ENCODE data around the gene FCAMR. TPM values are rescaled to one million over a fixed set of nuclear protein-coding genes. Genes with fewer than 3 reads are reported as not detected.

The FCAMR gene
- polyA plus RNA-seq, 3 donors: not detected

DNA sequence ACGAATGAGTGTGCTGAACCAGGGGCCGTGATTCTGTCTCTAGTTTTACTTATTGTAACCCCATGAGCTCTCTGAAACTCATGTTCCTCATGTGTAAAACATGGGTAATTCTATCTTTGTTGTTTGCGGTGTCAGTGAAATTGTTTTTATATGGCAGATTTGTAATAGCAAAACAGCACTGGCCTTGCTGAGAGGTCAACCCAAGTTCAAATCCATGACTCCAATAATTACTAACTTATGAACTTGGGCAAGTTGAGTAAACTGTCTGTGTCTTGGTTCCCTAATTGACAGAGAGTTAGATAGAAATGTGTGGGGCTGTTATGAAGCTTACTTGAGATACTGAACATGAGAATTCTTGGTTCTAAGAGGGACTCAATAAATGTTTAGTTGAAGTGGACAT lies 44.5 kb upstream of the FCAMR start:
- H3K27me3 ChIP-seq (ENCODE audit: control insufficient read depth in 2 of 2, insufficient read depth in 2 of 2, low read length in 2 of 2): no peaks in the 10 kb centered on the region
- H2AFZ ChIP-seq (ENCODE audit: insufficient read depth, low read depth, low read length, poor library complexity, severe bottlenecking): no peak overlapping the region
- H3K27me3 Mint-ChIP-seq (ENCODE audit: low read depth in 3 of 3): peaks cover 2% of the 10 kb centered on the region in 3 donors
- no peak overlapping the region for H3K4me3 Mint-ChIP-seq
- H3K9me3 ChIP-seq (replicated peaks in 1 of 2; ENCODE audit: control insufficient read depth in 1 of 2, insufficient read depth in 1 of 2, low read length in 2 of 2): no peaks in the 10 kb centered on the region
- H3K9ac ChIP-seq (ENCODE audit: insufficient read depth, low read length, poor library complexity, severe bottlenecking): no peak overlapping the region
- intact Hi-C loops (cut with micrococcal nuclease): no loop called here
- peaks cover 6 to 9% of the 10 kb centered on the region in 2 donors for H3K4me1 ChIP-seq (ENCODE audit: control insufficient read depth in 1 of 2, insufficient read depth in 2 of 2, low read length in 2 of 2)
- H4K20me1 ChIP-seq (ENCODE audit: insufficient read depth, low read length): no peaks in the 10 kb centered on the region
- no peaks in the 10 kb centered on the region for H3K36me3 ChIP-seq (replicated peaks in 1 of 2; ENCODE audit: control insufficient read depth in 1 of 2, insufficient read depth in 2 of 2, low read length in 2 of 2)
- DNase-seq: no peak
- H3K4me1 Mint-ChIP-seq: peaks cover 20% of the 10 kb centered on the region
- TF ChIP-seq, protein P1, sequence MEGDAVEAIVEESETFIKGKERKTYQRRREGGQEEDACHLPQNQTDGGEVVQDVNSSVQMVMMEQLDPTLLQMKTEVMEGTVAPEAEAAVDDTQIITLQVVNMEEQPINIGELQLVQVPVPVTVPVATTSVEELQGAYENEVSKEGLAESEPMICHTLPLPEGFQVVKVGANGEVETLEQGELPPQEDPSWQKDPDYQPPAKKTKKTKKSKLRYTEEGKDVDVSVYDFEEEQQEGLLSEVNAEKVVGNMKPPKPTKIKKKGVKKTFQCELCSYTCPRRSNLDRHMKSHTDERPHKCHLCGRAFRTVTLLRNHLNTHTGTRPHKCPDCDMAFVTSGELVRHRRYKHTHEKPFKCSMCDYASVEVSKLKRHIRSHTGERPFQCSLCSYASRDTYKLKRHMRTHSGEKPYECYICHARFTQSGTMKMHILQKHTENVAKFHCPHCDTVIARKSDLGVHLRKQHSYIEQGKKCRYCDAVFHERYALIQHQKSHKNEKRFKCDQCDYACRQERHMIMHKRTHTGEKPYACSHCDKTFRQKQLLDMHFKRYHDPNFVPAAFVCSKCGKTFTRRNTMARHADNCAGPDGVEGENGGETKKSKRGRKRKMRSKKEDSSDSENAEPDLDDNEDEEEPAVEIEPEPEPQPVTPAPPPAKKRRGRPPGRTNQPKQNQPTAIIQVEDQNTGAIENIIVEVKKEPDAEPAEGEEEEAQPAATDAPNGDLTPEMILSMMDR (IDR thresholded peaks at IDR 0.05): no peak
- peaks cover 0 to 2% (median 0%) of the 10 kb centered on the region in 7 donors for H3K9me3 Mint-ChIP-seq
- no peaks in the 10 kb centered on the region for H3K79me2 ChIP-seq (ENCODE audit: insufficient read depth, low read length)
- no peak overlapping the region for H3K27ac Mint-ChIP-seq
- H3K36me3 Mint-ChIP-seq: no peaks in the 10 kb centered on the region
- no peak overlapping the region for H3K27ac ChIP-seq (ENCODE audit: low read depth in 1 of 2, low read length in 2 of 2)
- no CpG with 5 or more reads among the region's 3 CpGs for WGBS (ENCODE audit: insufficient coverage)
- H3K4me3 ChIP-seq (replicated peaks in 1 of 3; ENCODE audit: low read depth in 2 of 3, low read length in 3 of 3): no peak overlapping the region
- no peak overlapping the region for H3K4me2 ChIP-seq (replicated peaks; ENCODE audit: extremely low read depth, low read length, poor library complexity, severe bottlenecking)

DNA sequence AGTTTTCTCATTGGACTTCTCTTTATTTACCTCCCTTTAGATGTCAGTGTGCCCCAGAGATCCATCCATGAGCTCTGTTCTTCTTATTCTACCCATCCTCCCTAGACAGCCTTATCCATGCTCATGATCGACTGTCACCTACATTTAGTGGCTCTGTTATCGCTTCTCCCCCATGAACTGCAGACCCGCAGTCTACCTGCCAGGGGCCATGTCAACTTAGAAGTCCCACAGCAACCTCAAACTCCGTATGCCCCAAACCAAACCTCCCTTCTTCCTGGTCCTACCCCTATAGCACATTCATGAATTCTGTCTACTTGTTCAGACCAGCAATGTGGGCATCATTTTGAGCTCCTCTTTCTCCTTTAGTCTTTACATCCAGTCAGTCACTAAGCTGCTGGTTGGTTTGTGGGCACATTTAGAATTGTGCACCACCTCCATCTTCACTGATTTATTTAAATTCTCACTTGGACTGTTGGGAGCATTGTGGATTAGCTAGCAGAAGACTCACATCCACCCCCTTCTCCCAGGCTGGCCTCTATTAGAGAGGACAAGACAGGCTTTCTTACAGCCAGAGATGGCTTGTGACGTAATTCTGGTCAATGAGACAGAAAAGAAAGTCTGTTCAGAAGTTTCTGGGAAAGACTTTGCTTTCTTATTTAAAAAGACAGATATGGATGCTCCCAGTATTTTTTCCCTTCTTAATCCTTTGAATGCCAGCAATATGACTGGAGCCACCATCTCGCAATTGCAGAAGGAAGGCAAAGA lies 43.2 kb upstream of the FCAMR start:
- Mint-ChIP-seq H3K4me1 (peaks cover 15% of the 10 kb centered on the region), H3K9me3 (peaks cover 0 to 1% (median 0%) of the 10 kb centered on the region in 7 donors), H3K27me3 (ENCODE audit: low read depth in 3 of 3) (peaks cover 2 to 4% (median 2%) of the 10 kb centered on the region in 3 donors), H3K36me3 (no peaks in the 10 kb centered on the region), H3K4me3 (no peak overlapping the region), H3K27ac (no peak overlapping the region)
- TF ChIP-seq, protein P1 (IDR thresholded peaks at IDR 0.05): no peak
- no peak overlapping the region for H2AFZ ChIP-seq (ENCODE audit: insufficient read depth, low read depth, low read length, poor library complexity, severe bottlenecking)
- H3K9me3 ChIP-seq (replicated peaks in 1 of 2; ENCODE audit: control insufficient read depth in 1 of 2, insufficient read depth in 1 of 2, low read length in 2 of 2): no peaks in the 10 kb centered on the region
- peaks cover 6% of the 10 kb centered on the region in 2 donors for H3K4me1 ChIP-seq (ENCODE audit: control insufficient read depth in 1 of 2, insufficient read depth in 2 of 2, low read length in 2 of 2)
- no peak overlapping the region for H3K27ac ChIP-seq (ENCODE audit: low read depth in 1 of 2, low read length in 2 of 2)
- WGBS (ENCODE audit: insufficient coverage): 89% methylated on average over 4 of the region's 6 CpGs
- no peaks in the 10 kb centered on the region for H3K36me3 ChIP-seq (replicated peaks in 1 of 2; ENCODE audit: control insufficient read depth in 1 of 2, insufficient read depth in 2 of 2, low read length in 2 of 2)
- no peak overlapping the region for H3K4me2 ChIP-seq (replicated peaks; ENCODE audit: extremely low read depth, low read length, poor library complexity, severe bottlenecking)
- DNase-seq: no peak
- no peaks in the 10 kb centered on the region for H3K79me2 ChIP-seq (ENCODE audit: insufficient read depth, low read length)
- no peak overlapping the region for H3K9ac ChIP-seq (ENCODE audit: insufficient read depth, low read length, poor library complexity, severe bottlenecking)
- intact Hi-C loops (cut with micrococcal nuclease): no loop called here
- H4K20me1 ChIP-seq (ENCODE audit: insufficient read depth, low read length): no peaks in the 10 kb centered on the region
- no peaks in the 10 kb centered on the region for H3K27me3 ChIP-seq (ENCODE audit: control insufficient read depth in 2 of 2, insufficient read depth in 2 of 2, low read length in 2 of 2)
- no peak overlapping the region for H3K4me3 ChIP-seq (replicated peaks in 1 of 3; ENCODE audit: low read depth in 2 of 3, low read length in 3 of 3)

Measured in CD14-positive monocyte (primary cell).